Panc1 (cell line): ENCODE results near the gene KIAA1755.

Experiments used
- TCF7L2 ChIP-seq: IDR thresholded peaks from 2 replicates; pipeline ENCODE4 v1.6.1; 2011; ENCODE audit warnings: mild to moderate bottlenecking, low read depth, low read length, inconsistent platforms
- TF ChIP-seq, protein P1 (sequence below): fragments of 450-650 bp; IDR thresholded peaks from 2 replicates; pipeline ENCODE4 v1.5.1; 2017; ENCODE audit warnings: mild to moderate bottlenecking

GRCh38 chr20:38269040-38269439, 8.5 kb upstream of the KIAA1755 start:
- TF ChIP-seq, protein P1, sequence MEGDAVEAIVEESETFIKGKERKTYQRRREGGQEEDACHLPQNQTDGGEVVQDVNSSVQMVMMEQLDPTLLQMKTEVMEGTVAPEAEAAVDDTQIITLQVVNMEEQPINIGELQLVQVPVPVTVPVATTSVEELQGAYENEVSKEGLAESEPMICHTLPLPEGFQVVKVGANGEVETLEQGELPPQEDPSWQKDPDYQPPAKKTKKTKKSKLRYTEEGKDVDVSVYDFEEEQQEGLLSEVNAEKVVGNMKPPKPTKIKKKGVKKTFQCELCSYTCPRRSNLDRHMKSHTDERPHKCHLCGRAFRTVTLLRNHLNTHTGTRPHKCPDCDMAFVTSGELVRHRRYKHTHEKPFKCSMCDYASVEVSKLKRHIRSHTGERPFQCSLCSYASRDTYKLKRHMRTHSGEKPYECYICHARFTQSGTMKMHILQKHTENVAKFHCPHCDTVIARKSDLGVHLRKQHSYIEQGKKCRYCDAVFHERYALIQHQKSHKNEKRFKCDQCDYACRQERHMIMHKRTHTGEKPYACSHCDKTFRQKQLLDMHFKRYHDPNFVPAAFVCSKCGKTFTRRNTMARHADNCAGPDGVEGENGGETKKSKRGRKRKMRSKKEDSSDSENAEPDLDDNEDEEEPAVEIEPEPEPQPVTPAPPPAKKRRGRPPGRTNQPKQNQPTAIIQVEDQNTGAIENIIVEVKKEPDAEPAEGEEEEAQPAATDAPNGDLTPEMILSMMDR, result no peak
- no peak for TF ChIP-seq TCF7L2
